ENCODE measurements around the gene SLMAP.
"Not testable (repeated sequence)": the region's sequence is repeated elsewhere in the genome, so short reads cannot be mapped to it uniquely, and the experiment has no call there.

The SLMAP gene

DNA sequence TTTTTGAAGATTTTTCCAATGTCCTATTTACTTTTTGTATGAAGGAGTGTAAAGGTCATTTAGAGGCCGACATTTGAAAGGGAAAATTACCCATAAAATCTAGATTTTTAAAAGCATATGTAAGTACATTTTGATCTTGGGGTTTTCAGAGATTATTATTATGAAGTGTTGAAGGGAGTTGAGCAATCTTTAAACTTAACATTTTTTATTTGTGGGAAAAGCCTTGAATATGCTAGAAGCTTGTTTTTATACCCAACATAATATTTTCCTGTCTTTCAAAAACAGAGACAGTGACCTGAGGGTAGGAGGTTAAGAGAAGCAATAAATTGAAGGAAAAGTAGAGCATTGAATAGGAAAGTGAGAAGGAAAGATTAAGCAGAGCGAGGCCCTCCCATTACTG lies 85.7 kb downstream of the SLMAP start:
- Histone ChIP-seq H3K4me3 (ENCODE audit: insufficient read depth, low read depth, low read length) (no peak overlapping the region), H3K36me3 (ENCODE audit: control insufficient read depth, insufficient read depth, low read length) (no peaks in the 10 kb centered on the region), H3K9me3 (ENCODE audit: control insufficient read depth, low read length) (no peaks in the 10 kb centered on the region), H3K4me1 (ENCODE audit: control insufficient read depth, insufficient read depth, low read length) (no peaks in the 10 kb centered on the region), H3K27me3 (ENCODE audit: control insufficient read depth, insufficient read depth, low read length, poor library complexity, severe bottlenecking) (no peaks in the 10 kb centered on the region), H3K27ac (ENCODE audit: insufficient read depth, low read depth, low read length, poor library complexity, severe bottlenecking) (no peak overlapping the region)
- WGBS, 2 experiments = 89 to 100% methylated on average over 1 of the region's 2 CpGs

GRCh38 chr3:57848177-57848738 lies 92.1 kb downstream of the SLMAP start:
- Histone ChIP-seq H3K27ac (ENCODE audit: insufficient read depth, low read depth, low read length, poor library complexity, severe bottlenecking) (no peak overlapping the region), H3K4me1 (ENCODE audit: control insufficient read depth, insufficient read depth, low read length) (no peaks in the 10 kb centered on the region), H3K9me3 (ENCODE audit: control insufficient read depth, low read length) (no peaks in the 10 kb centered on the region), H3K4me3 (ENCODE audit: insufficient read depth, low read depth, low read length) (no peak overlapping the region), H3K27me3 (ENCODE audit: control insufficient read depth, insufficient read depth, low read length, poor library complexity, severe bottlenecking) (no peaks in the 10 kb centered on the region), H3K36me3 (ENCODE audit: control insufficient read depth, insufficient read depth, low read length) (no peaks in the 10 kb centered on the region)
- WGBS, 2 experiments = 90 to 92% methylated on average over 3 of the region's 3 CpGs

- Histone ChIP-seq H3K4me3 (ENCODE audit: insufficient read depth, low read depth, low read length) (no peak overlapping the region), H3K27me3 (ENCODE audit: control insufficient read depth, insufficient read depth, low read length, poor library complexity, severe bottlenecking) (no peaks in the 10 kb centered on the region), H3K27ac (ENCODE audit: insufficient read depth, low read depth, low read length, poor library complexity, severe bottlenecking) (no peak overlapping the region), H3K36me3 (ENCODE audit: control insufficient read depth, insufficient read depth, low read length) (no peaks in the 10 kb centered on the region), H3K4me1 (ENCODE audit: control insufficient read depth, insufficient read depth, low read length) (no peaks in the 10 kb centered on the region), H3K9me3 (ENCODE audit: control insufficient read depth, low read length) (no peaks in the 10 kb centered on the region)
- WGBS, 2 experiments = 94 to 96% methylated on average over 6 of the region's 6 CpGs
Observed at GRCh38 chr3:57851304-57851703, 95.2 kb downstream of the SLMAP start.

GRCh38 chr3:57852896-57853295 lies 96.8 kb downstream of the SLMAP start:
- Histone ChIP-seq H3K4me3 (ENCODE audit: insufficient read depth, low read depth, low read length) (no peak overlapping the region), H3K27me3 (ENCODE audit: control insufficient read depth, insufficient read depth, low read length, poor library complexity, severe bottlenecking) (no peaks in the 10 kb centered on the region), H3K9me3 (ENCODE audit: control insufficient read depth, low read length) (no peaks in the 10 kb centered on the region), H3K4me1 (ENCODE audit: control insufficient read depth, insufficient read depth, low read length) (no peaks in the 10 kb centered on the region), H3K27ac (ENCODE audit: insufficient read depth, low read depth, low read length, poor library complexity, severe bottlenecking) (no peak overlapping the region), H3K36me3 (ENCODE audit: control insufficient read depth, insufficient read depth, low read length) (no peaks in the 10 kb centered on the region)
- no CpG with 5 or more reads among the region's 1 CpG for WGBS, 2 experiments

GRCh38 chr3:57855281-57855680 lies 99.2 kb downstream of the SLMAP start:
- Histone ChIP-seq H3K27ac (ENCODE audit: insufficient read depth, low read depth, low read length, poor library complexity, severe bottlenecking) (no peak overlapping the region), H3K27me3 (ENCODE audit: control insufficient read depth, insufficient read depth, low read length, poor library complexity, severe bottlenecking) (no peaks in the 10 kb centered on the region), H3K36me3 (ENCODE audit: control insufficient read depth, insufficient read depth, low read length) (no peaks in the 10 kb centered on the region), H3K9me3 (ENCODE audit: control insufficient read depth, low read length) (no peaks in the 10 kb centered on the region), H3K4me1 (ENCODE audit: control insufficient read depth, insufficient read depth, low read length) (no peaks in the 10 kb centered on the region), H3K4me3 (ENCODE audit: insufficient read depth, low read depth, low read length) (no peak overlapping the region)
- 86 to 95% methylated on average over 1 of the region's 1 CpG for WGBS, 2 experiments

GRCh38 chr3:57855943-57856342 lies 99.8 kb downstream of the SLMAP start:
- H3K4me3 ChIP-seq (ENCODE audit: insufficient read depth, low read depth, low read length) = no peak overlapping the region
- H3K4me1 ChIP-seq (ENCODE audit: control insufficient read depth, insufficient read depth, low read length) = no peaks in the 10 kb centered on the region
- H3K27ac ChIP-seq (ENCODE audit: insufficient read depth, low read depth, low read length, poor library complexity, severe bottlenecking) = no peak overlapping the region
- H3K27me3 ChIP-seq (ENCODE audit: control insufficient read depth, insufficient read depth, low read length, poor library complexity, severe bottlenecking) = no peaks in the 10 kb centered on the region
- WGBS, 2 experiments = 90 to 92% methylated on average over 4 of the region's 4 CpGs
- no peaks in the 10 kb centered on the region for H3K9me3 ChIP-seq (ENCODE audit: control insufficient read depth, low read length)
- no peaks in the 10 kb centered on the region for H3K36me3 ChIP-seq (ENCODE audit: control insufficient read depth, insufficient read depth, low read length)

DNA sequence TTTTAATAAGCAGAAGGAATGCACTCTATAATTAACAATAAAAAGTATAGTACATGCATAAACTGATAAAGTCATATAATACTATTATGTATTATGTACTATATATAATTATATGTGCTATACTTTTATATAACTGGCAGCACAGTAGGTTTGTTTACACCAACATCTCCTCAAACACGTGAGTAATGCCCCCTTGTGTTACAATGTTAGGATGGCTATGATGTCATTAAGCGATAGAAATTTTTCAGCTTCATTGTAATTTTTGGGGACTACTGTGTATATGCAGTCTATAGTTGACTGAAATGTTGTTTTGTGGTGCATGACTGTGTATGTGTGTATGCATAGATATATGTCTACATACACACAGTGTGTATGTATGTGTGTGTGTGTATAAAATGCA lies 100.6 kb downstream of the SLMAP start:
- Histone ChIP-seq H3K9me3 (ENCODE audit: control insufficient read depth, low read length) (no peaks in the 10 kb centered on the region), H3K27ac (ENCODE audit: insufficient read depth, low read depth, low read length, poor library complexity, severe bottlenecking) (no peak overlapping the region), H3K36me3 (ENCODE audit: control insufficient read depth, insufficient read depth, low read length) (no peaks in the 10 kb centered on the region), H3K4me3 (ENCODE audit: insufficient read depth, low read depth, low read length) (no peak overlapping the region), H3K27me3 (ENCODE audit: control insufficient read depth, insufficient read depth, low read length, poor library complexity, severe bottlenecking) (no peaks in the 10 kb centered on the region), H3K4me1 (ENCODE audit: control insufficient read depth, insufficient read depth, low read length) (no peaks in the 10 kb centered on the region)
- WGBS, 2 experiments = 79 to 89% methylated on average over 2 of the region's 2 CpGs

DNA sequence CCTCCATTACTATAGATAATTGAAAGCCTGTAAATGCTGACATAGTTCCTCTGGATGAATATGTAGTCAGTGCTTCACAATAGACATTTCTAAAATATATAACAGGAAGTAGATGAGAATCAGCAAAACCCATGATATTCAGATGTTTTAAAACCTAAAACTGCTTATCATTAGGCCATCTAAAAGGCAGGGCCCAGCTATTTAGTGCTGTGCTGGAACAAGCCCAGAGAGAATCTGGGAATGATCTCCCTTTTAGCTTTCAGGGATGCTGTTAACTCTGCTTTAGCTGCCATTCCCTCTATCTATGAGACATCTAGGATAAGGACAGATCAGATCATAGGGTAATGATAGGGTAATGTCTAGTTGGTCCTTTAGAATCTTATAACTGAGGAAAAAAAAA lies 106.8 kb downstream of the SLMAP start:
- Histone ChIP-seq H3K4me1 (ENCODE audit: control insufficient read depth, insufficient read depth, low read length) (no peaks in the 10 kb centered on the region), H3K4me3 (ENCODE audit: insufficient read depth, low read depth, low read length) (no peak overlapping the region), H3K27me3 (ENCODE audit: control insufficient read depth, insufficient read depth, low read length, poor library complexity, severe bottlenecking) (no peaks in the 10 kb centered on the region), H3K27ac (ENCODE audit: insufficient read depth, low read depth, low read length, poor library complexity, severe bottlenecking) (no peak overlapping the region), H3K36me3 (ENCODE audit: control insufficient read depth, insufficient read depth, low read length) (no peaks in the 10 kb centered on the region), H3K9me3 (ENCODE audit: control insufficient read depth, low read length) (no peaks in the 10 kb centered on the region)

- H3K9me3 ChIP-seq (ENCODE audit: control insufficient read depth, low read length) = no peaks in the 10 kb centered on the region
- H3K27ac ChIP-seq (ENCODE audit: insufficient read depth, low read depth, low read length, poor library complexity, severe bottlenecking) = no peak overlapping the region
- H3K36me3 ChIP-seq (ENCODE audit: control insufficient read depth, insufficient read depth, low read length) = no peaks in the 10 kb centered on the region
- no peak overlapping the region for H3K4me3 ChIP-seq (ENCODE audit: insufficient read depth, low read depth, low read length)
- no peaks in the 10 kb centered on the region for H3K4me1 ChIP-seq (ENCODE audit: control insufficient read depth, insufficient read depth, low read length)
- H3K27me3 ChIP-seq (ENCODE audit: control insufficient read depth, insufficient read depth, low read length, poor library complexity, severe bottlenecking) = no peaks in the 10 kb centered on the region
- WGBS, 2 experiments = 90 to 93% methylated on average over 2 of the region's 2 CpGs
Observed at GRCh38 chr3:57863380-57863779, 107.3 kb downstream of the SLMAP start.

DNA sequence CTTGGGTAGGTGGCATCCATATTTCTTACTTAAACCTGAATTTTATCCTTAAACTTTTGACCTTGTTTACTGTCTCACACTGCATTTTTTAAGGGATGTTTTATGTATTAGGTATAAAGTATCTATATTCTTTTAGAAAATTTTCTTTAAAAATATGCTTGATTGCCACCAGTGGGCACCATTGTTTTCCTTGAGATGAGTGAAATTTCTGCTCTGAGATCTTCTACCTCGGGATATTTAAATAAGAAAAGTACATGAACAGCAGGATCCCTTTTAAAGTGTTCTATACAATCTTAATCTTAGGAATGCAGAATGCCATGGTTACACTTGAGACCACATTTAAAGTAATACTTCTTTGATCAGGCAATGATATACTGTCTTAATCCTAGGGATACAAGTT lies 108.7 kb downstream of the SLMAP start:
- no peak overlapping the region for H3K27ac ChIP-seq (ENCODE audit: insufficient read depth, low read depth, low read length, poor library complexity, severe bottlenecking)
- H3K27me3 ChIP-seq (ENCODE audit: control insufficient read depth, insufficient read depth, low read length, poor library complexity, severe bottlenecking) = no peaks in the 10 kb centered on the region
- H3K9me3 ChIP-seq (ENCODE audit: control insufficient read depth, low read length) = no peaks in the 10 kb centered on the region
- H3K4me3 ChIP-seq (ENCODE audit: insufficient read depth, low read depth, low read length) = no peak overlapping the region
- no peaks in the 10 kb centered on the region for H3K4me1 ChIP-seq (ENCODE audit: control insufficient read depth, insufficient read depth, low read length)
- no peaks in the 10 kb centered on the region for H3K36me3 ChIP-seq (ENCODE audit: control insufficient read depth, insufficient read depth, low read length)
- 74 to 80% methylated on average over 1 of the region's 1 CpG for WGBS, 2 experiments

DNA sequence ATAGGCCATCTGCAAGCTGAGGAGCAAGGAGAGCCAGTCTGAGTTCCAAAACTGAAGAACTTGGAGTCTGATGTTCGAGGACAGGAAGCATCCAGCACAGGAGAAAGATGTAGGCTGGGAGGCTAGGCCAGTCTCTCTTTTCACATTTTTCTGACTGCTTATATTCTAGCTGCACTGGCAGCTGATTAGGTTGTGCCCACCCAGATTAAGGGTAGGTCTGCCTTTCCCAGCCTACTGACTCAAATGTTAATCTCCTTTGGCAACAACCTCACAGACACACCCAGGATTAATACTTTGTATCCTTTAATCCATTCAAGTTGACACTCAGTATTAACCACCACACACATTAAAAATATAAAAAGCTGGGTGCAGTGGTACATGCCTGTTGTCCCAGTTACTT lies 113.0 kb downstream of the SLMAP start:
- H3K9me3 ChIP-seq (ENCODE audit: control insufficient read depth, low read length); H3K27ac ChIP-seq (ENCODE audit: insufficient read depth, low read depth, low read length, poor library complexity, severe bottlenecking); H3K4me1 ChIP-seq (ENCODE audit: control insufficient read depth, insufficient read depth, low read length); H3K4me3 ChIP-seq (ENCODE audit: insufficient read depth, low read depth, low read length); H3K27me3 ChIP-seq (ENCODE audit: control insufficient read depth, insufficient read depth, low read length, poor library complexity, severe bottlenecking); H3K36me3 ChIP-seq (ENCODE audit: control insufficient read depth, insufficient read depth, low read length): not testable (repeated sequence)
- WGBS, 2 experiments = 95 to 96% methylated on average over 1 of the region's 1 CpG
